ENCODE results near the gene C1QL2. TPM values are rescaled to one million over a fixed set of nuclear protein-coding genes. Genes with fewer than 3 reads are reported as not detected.

The C1QL2 gene
- total RNA-seq, 4 donors from 2014 or later: not detected

DNA sequence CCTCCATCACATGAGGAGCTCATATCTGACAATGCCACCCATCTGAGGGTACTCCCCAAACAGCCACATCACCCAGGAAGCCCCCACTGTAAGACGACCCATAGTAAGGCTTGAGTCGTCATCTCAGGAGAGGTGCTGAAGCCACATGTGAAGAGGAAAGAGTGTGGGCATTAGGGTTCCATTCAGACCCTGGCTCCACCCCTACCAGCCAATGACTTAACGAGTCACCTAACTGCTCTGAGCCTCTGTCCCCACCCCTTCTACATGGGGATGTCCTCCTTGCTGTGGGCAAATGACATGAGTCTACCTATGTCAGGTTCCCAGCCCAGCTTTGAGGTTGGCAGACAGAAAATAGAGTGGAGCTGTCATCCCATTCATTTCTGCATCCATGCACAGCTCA, 46.3 kb downstream of the C1QL2 start:
- Histone ChIP-seq H3K27ac (no peak overlapping the region), H3K27me3 (peaks cover 59% of the 10 kb centered on the region), H3K4me3 (no peak overlapping the region), H3K36me3 (no peaks in the 10 kb centered on the region), H3K4me1 (no peaks in the 10 kb centered on the region), H3K9me3 (peaks cover 0 to 18% (median 0%) of the 10 kb centered on the region in 3 donors)
- TF ChIP-seq, protein P1, sequence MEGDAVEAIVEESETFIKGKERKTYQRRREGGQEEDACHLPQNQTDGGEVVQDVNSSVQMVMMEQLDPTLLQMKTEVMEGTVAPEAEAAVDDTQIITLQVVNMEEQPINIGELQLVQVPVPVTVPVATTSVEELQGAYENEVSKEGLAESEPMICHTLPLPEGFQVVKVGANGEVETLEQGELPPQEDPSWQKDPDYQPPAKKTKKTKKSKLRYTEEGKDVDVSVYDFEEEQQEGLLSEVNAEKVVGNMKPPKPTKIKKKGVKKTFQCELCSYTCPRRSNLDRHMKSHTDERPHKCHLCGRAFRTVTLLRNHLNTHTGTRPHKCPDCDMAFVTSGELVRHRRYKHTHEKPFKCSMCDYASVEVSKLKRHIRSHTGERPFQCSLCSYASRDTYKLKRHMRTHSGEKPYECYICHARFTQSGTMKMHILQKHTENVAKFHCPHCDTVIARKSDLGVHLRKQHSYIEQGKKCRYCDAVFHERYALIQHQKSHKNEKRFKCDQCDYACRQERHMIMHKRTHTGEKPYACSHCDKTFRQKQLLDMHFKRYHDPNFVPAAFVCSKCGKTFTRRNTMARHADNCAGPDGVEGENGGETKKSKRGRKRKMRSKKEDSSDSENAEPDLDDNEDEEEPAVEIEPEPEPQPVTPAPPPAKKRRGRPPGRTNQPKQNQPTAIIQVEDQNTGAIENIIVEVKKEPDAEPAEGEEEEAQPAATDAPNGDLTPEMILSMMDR (IDR thresholded peaks at IDR 0.05): no peak
- 20 to 75% methylated on average over 2 to 3 of the region's 3 CpGs for WGBS, 2 donors (ENCODE audit: low coverage in 1 of 2)
- ATAC-seq: no peak

DNA sequence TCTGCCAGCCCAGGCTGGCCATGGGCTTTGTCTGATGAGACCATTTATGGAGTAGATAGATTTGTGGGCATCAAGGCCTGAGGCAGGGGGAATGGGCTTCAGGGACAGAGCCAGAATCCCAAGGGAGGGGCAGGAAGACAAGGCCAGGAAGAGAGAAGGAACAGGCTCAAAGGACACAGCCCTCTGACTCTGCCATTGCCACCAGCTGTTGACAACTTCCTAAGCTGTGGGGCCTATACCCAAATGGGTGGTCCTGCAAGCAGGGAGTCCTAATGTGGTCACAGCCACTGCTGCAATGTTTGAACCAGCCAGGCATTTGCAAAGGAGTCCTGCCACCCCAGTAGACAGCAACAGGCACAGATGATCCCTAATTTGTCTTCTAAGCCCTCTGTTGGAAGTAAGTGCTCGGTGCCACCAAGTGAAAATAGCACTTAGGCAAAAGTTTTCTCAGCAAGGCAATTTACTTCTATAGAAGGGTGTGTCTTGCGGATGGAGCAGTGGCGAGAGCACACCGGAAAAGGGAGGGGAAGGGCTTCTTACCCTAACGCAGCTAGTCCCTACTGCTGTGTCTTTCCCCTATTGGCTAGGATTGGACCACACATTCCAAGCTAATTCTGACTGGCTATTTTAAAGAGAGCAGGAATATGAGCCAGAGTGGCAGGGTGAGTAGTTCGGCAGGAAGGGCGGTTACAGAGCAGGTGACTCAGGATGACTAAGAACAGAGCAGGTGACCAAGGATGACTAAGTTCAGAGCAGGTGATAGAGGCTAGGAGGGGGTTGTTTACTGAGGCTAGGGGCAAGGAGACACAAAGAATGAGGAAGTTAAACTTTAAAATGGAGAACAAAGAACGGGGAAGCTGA, 47.2 kb downstream of the C1QL2 start:
- TF ChIP-seq, protein P1 (IDR thresholded peaks at IDR 0.05): no peak
- TF ChIP-seq POLR2AphosphoS5 (IDR thresholded peaks at IDR 0.05) (no peak), POLR2A (IDR thresholded peaks at IDR 0.05) (no peak), EP300 (IDR thresholded peaks at IDR 0.05) (no peak)

DNA sequence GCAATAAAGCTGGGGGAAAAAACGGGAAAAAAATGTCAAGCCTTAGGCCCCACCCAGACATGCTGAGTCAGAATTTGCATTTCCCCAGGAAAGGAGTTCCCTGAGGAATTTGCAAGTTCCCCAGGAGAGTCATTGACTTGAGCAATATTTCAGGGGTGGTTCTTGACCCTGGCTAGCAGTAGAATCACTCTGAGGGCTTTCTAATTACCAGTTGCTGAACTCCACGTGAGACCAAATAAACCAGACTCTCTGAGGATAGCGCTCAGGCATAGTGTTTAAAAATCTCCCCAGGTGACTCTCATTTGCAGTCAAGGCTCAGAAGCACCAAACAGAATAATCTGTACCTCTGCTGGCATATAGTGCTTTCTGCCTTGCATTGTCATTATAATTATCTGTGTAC, 48.7 kb downstream of the C1QL2 start:
- Histone ChIP-seq H3K36me3 (no peaks in the 10 kb centered on the region), H3K4me1 (no peaks in the 10 kb centered on the region), H3K4me3 (no peak overlapping the region), H3K27me3 (peaks cover 50% of the 10 kb centered on the region), H3K27ac (no peak overlapping the region), H3K9me3 (peaks cover 0 to 22% (median 0%) of the 10 kb centered on the region in 3 donors)
- TF ChIP-seq POLR2AphosphoS5 (IDR thresholded peaks at IDR 0.05) (no peak), POLR2A (IDR thresholded peaks at IDR 0.05) (no peak), EP300 (IDR thresholded peaks at IDR 0.05) (no peak)
- TF ChIP-seq, protein P1 (IDR thresholded peaks at IDR 0.05): no peak
- no peak for ATAC-seq
- 23 to 43% methylated on average over 2 to 3 of the region's 3 CpGs for WGBS, 2 donors (ENCODE audit: low coverage in 1 of 2)

More for the DNA sequence above, 47.2 kb downstream of the C1QL2 start:
- Histone ChIP-seq H3K36me3 (no peaks in the 10 kb centered on the region), H3K27me3 (peaks cover 58% of the 10 kb centered on the region), H3K4me1 (no peaks in the 10 kb centered on the region), H3K9me3 (peaks cover 0 to 18% (median 0%) of the 10 kb centered on the region in 3 donors), H3K27ac (no peak overlapping the region), H3K4me3 (no peak overlapping the region)
- 78 to 79% methylated on average over 6 to 8 of the region's 8 CpGs for WGBS, 2 donors (ENCODE audit: low coverage in 1 of 2)
- no peak for ATAC-seq

GRCh38 chr2:119108186-119108585, 50.4 kb downstream of the C1QL2 start:
- Histone ChIP-seq H3K27ac (no peak overlapping the region), H3K9me3 (peaks cover 0 to 26% (median 0%) of the 10 kb centered on the region in 3 donors), H3K36me3 (no peaks in the 10 kb centered on the region), H3K4me3 (no peak overlapping the region), H3K27me3 (peaks cover 35% of the 10 kb centered on the region), H3K4me1 (no peaks in the 10 kb centered on the region)
- ATAC-seq: no peak
- no peak for TF ChIP-seq EP300 (IDR thresholded peaks at IDR 0.05)
- TF ChIP-seq, protein P1 (IDR thresholded peaks at IDR 0.05): no peak
- TF ChIP-seq POLR2AphosphoS5 (IDR thresholded peaks at IDR 0.05): no peak
- TF ChIP-seq POLR2A (IDR thresholded peaks at IDR 0.05): no peak
- 61% methylated on average over 2 of the region's 3 CpGs for WGBS, 2 donors (ENCODE audit: low coverage in 1 of 2)

All from gastroesophageal sphincter (tissue), 4 donors.